ENCODE results near the gene ACAP3. TPM values are rescaled to one million over a fixed set of nuclear protein-coding genes. Genes with fewer than 3 reads are reported as not detected.
A peak's percentile ranks its signal among the peaks of the same experiment; 100 is the strongest.

ACAP3 gene
- total RNA-seq, 1 experiment from 2014 or later = 42.2 TPM

DNA sequence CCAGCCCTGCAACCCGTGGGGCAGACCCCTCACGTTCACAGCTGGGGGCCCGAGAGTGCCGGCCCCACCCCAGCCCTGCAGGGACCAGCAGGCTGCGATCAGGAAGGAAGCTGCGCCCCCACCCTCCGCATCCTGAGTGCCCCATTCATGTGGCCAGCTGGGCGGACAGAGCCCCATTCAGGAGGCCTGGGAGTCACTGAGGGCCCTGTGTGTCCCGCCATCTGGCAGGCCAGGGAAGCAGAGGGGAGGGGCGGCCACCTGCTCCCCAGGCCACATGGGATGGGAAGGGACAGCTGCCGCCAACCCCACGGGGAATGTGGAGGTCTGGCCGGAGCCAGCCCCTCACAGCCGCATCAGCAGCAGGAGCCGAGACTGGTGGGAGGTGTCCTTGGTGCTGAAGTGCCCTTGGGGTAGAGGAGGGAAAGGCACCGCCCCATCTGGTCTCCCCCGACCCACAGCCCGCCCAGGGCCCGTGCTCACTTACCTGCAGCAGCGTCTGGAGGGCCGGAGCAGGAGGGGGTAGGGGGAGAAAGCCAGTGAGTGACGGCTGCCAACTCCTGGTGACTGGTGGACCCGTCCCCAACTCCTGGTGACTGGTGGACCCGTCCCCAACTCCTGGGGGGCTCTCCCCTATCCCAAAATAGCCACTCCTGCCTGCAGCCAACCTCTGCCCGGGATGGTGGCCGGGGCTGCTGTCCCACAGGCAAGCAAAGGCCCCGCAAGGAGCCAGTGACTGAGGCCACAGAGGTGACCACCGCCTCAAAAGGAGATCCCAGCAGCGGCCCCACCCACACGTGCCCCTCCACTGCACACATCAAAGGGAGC lies 8.7 kb downstream of the ACAP3 start (continued):
- TF ChIP-seq ATF1 (CRISPR knock-in tag; IDR thresholded peaks at IDR 0.05) (no peak), CREB1 (CRISPR knock-in tag; IDR thresholded peaks at IDR 0.05) (no peak), ZNF317 (CRISPR knock-in tag; IDR thresholded peaks at IDR 0.05; ENCODE audit: borderline replicate concordance, low read depth) (no peak), ERG (CRISPR knock-in tag; IDR thresholded peaks at IDR 0.05) (no peak), NFYB (CRISPR knock-in tag; conservative IDR thresholded peaks at IDR 0.05; ENCODE audit: low read depth) (0 out of 2 replicates have a peak, but pooled peaks have one; percentile 25), ZBTB43 (CRISPR knock-in tag; IDR thresholded peaks at IDR 0.05) (no peak), KAT7 (CRISPR knock-in tag; IDR thresholded peaks at IDR 0.05; ENCODE audit: borderline replicate concordance) (no peak), CDX4 (CRISPR knock-in tag; IDR thresholded peaks at IDR 0.05; ENCODE audit: borderline replicate concordance) (no peak), ATF6 (CRISPR knock-in tag; IDR thresholded peaks at IDR 0.05) (no peak), E2F1 (CRISPR knock-in tag; IDR thresholded peaks at IDR 0.05) (no peak), RELA (CRISPR knock-in tag; IDR thresholded peaks at IDR 0.05; ENCODE audit: borderline replicate concordance) (0 out of 2 replicates have a peak, but pooled peaks have one; percentile 48)
- TF ChIP-seq, protein P1, sequence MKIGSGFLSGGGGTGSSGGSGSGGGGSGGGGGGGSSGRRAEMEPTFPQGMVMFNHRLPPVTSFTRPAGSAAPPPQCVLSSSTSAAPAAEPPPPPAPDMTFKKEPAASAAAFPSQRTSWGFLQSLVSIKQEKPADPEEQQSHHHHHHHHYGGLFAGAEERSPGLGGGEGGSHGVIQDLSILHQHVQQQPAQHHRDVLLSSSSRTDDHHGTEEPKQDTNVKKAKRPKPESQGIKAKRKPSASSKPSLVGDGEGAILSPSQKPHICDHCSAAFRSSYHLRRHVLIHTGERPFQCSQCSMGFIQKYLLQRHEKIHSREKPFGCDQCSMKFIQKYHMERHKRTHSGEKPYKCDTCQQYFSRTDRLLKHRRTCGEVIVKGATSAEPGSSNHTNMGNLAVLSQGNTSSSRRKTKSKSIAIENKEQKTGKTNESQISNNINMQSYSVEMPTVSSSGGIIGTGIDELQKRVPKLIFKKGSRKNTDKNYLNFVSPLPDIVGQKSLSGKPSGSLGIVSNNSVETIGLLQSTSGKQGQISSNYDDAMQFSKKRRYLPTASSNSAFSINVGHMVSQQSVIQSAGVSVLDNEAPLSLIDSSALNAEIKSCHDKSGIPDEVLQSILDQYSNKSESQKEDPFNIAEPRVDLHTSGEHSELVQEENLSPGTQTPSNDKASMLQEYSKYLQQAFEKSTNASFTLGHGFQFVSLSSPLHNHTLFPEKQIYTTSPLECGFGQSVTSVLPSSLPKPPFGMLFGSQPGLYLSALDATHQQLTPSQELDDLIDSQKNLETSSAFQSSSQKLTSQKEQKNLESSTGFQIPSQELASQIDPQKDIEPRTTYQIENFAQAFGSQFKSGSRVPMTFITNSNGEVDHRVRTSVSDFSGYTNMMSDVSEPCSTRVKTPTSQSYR (CRISPR knock-in tag; IDR thresholded peaks at IDR 0.05) = no peak
- TF ChIP-seq, protein P2, sequence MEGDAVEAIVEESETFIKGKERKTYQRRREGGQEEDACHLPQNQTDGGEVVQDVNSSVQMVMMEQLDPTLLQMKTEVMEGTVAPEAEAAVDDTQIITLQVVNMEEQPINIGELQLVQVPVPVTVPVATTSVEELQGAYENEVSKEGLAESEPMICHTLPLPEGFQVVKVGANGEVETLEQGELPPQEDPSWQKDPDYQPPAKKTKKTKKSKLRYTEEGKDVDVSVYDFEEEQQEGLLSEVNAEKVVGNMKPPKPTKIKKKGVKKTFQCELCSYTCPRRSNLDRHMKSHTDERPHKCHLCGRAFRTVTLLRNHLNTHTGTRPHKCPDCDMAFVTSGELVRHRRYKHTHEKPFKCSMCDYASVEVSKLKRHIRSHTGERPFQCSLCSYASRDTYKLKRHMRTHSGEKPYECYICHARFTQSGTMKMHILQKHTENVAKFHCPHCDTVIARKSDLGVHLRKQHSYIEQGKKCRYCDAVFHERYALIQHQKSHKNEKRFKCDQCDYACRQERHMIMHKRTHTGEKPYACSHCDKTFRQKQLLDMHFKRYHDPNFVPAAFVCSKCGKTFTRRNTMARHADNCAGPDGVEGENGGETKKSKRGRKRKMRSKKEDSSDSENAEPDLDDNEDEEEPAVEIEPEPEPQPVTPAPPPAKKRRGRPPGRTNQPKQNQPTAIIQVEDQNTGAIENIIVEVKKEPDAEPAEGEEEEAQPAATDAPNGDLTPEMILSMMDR (IDR thresholded peaks at IDR 0.05) = no peak

Measured in WTC11 (cell line).